Left lobe of liver (tissue), 2 donors: Measurements from ENCODE around the gene PCSK6. TPM values are rescaled to one million over a fixed set of nuclear protein-coding genes. Genes with fewer than 3 reads are reported as not detected.
A peak's percentile ranks its signal among the peaks of the same experiment; 100 is the strongest.

Source experiments
- ATAC-seq: fragments of 200-7000 bp; cut with Tn5 transposase; one replicate; pipeline ENCODE4 v1.9.1; 2020; ENCODE audit warnings: mild to moderate bottlenecking, moderate library complexity
- DNase-seq: peaks from one replicate; pipeline ENCODE4 v3.0.0-alpha.2; 2020; ENCODE audit warnings: low spot score
- total RNA-seq: library from RNA; stranded (reverse); gene quantifications from one replicate; pipeline ENCODE4 v1.2.1, GENCODE V29; 2021
- donor health status: DM: no; HTN: no; CAD: no; lungs with moderate emphysema.
- donor health status: DM: no; HTN: yes; CAD: no.

Gene PCSK6
- total RNA-seq, 1 donor from 2014 or later, result 180 TPM

DNA sequence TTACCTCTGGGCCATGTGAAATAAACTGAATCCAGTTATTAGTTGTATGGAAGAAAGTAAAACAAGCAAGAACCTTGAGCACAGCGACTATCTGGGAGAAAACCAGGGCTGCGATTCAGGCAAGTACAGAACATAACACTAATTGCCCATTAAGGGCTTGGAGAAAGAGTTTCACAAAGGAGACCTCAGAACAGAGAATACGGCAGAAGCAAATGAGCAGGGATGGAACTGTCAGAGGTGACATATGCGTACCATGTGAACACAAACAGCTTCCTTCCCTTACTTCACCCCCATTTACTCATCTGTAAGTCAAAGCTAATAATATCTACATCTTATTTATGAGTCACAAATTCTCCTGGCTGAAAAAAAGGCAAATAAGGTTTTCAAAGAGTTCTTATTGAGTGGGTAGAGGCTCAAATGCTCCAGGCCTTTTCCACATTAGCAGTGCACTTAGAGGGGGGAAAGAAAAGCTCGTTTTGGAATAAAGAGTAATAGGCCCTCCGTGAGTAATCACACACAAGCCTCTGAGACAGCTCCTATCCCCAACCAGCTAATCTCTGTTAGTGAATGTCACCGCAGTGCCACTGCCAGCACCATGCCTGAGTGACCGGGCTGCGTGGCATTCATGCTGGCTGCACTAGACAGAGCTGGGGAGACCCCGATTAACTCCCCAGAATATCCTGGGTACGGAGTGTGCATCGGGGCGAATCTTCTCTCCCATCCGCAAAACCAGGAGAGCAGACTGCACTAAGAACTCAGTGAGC, 2.6 kb downstream of the PCSK6 start:
- peak; percentile 40 for DNase-seq
- no peak for ATAC-seq

GRCh38 chr15:101483462-101483861, 6.0 kb downstream of the PCSK6 start:
- DNase-seq (peak; percentile 38), ATAC-seq (no peak)

- DNase-seq (peak; percentile 44), ATAC-seq (peak; percentile 60)
Measured at GRCh38 chr15:101482526-101483371, 6.8 kb downstream of the PCSK6 start.

- peak; percentile 29 for DNase-seq
- ATAC-seq, result peak; percentile 3
Measured at GRCh38 chr15:101481917-101482525, 7.5 kb downstream of the PCSK6 start.

GRCh38 chr15:101481381-101481705, 8.2 kb downstream of the PCSK6 start:
- peak; percentile 41 for DNase-seq
- ATAC-seq, result no peak

DNA sequence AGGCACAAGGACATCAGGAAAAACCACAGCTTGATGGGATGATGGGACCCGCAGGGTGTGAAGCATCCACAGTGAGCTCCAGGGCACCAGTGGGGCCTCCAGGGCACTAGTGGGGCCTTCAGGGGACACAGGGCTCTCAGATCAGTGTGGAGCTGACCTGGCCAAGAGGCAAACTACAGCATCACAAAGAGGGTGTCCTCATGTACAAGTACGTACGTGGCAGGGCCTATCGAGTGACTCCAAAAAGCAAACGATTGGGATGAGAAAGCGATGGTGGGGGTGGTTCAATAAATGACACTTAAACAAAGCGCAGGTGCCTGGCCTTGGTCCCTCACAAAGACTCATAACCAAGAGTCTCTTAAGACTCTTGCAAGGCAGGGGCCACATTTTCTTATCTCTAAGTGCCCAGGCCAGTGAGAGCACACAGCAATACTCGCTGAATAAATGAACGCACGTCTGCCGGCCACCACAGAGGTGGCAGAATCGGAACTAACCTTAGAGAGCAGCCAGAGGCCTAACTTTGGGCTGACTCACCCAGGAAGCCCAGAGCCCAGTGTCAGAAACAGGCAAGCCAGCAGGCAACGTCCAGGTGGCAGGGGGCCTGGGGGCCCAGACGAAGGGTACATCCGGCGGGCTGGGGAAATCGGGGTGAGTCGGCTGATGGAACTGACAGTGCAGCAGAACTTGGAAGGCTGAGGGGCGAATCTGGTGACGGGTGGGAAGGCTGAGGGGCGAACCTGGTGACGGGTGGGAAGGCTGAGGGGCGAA, 8.7 kb downstream of the PCSK6 start:
- DNase-seq (peak; percentile 28), ATAC-seq (no peak)

- DNase-seq, result peak; percentile 31
- no peak for ATAC-seq
Measured at GRCh38 chr15:101479851-101480612, 9.5 kb downstream of the PCSK6 start.

GRCh38 chr15:101479342-101479845, 10.1 kb downstream of the PCSK6 start:
- ATAC-seq (no peak), DNase-seq (peak; percentile 33)

DNA sequence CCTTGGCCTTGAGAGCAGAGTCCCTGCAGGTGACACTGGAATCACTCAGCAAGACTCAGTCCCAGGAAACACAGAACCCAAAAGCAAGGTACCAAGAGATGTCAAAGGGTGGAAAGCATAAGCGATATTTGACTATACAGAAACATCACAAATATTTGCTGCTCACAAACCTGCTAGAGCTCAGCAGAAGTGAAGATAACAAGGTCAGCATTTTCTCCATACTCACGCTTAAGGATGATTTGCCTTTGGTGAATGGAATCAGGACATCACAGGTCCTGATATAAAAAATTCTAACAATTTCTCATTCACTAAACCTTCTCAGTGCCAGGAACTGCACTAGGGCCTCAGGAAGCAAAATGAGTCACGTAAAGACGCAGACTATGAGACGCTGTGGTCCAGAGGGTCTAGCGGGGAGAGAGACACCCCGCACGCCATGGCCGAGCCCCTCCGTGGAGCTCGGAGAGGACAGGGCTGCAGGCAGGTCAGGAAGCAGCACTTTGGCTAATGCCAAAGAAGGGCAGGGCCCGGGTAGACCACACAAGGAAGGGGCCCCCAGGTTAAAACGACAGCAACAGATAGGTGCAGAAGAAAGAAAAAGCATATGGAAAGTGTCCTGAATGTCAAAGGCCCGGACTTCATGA, 10.7 kb downstream of the PCSK6 start:
- ATAC-seq (no peak), DNase-seq (peak; percentile 22)

DNA sequence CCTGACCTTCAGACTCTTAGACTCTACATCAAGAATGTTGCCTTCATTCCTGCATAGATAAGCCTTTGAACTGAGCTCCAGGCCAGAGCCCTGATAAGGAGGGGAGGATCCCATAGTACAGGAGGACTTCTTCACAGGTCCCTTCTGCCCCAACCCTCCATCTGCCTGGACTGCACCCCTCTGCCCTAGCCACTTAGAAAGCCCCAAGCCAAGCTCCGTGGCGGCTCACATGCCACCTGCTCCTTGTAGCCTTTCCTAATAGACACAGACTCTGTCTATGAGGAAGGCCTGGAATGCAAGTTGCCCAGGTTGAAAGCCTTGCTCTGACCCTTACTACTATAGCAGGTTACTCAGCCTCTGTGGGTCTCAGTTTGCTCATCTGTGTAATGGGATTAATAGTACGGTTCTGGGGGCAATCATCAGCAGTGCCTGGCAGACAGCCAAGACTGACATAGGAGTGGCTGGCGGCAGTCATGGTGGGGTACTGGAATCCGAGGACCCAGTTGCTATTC, 11.6 kb downstream of the PCSK6 start:
- ATAC-seq, result no peak
- DNase-seq, result peak; percentile 39

DNA sequence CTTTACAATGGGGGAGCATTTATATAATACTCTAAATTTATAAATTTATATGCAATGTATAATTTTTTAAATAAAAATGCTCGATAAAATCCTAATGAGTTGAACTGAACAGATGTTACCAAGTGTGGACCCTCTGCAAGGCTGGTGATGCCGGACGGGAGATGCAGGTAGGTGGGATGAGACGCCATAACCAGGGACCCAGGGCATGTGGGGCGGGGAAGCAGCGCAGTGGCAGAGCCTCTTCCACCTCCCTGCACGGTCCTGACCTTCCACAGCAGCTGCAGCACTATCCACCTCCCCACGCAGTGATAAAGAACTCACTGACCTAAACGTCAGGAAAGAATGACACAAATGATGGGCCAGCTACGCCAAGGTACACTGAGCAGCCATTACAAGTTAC, 12.8 kb downstream of the PCSK6 start:
- no peak for ATAC-seq
- peak; percentile 19 for DNase-seq

DNA sequence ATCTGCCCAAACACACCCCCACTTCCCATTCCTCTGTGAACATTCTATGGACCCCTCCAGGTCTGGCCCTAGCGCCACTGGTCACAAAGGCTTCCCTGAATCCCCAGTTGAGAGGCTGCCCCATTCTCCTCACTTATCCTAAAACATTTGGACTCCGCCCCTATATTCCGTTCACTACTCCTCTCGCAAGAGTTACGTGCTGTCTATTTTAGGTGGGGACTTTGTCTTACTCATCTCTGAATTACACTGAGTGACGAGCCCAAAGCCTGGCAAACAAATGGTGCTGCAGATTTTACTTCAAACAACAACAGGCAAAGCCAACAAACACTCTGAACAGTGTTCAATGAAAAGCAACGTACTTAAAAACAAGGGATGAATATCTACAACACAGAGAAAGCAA, 14.5 kb downstream of the PCSK6 start:
- ATAC-seq (no peak), DNase-seq (no peak)

DNA sequence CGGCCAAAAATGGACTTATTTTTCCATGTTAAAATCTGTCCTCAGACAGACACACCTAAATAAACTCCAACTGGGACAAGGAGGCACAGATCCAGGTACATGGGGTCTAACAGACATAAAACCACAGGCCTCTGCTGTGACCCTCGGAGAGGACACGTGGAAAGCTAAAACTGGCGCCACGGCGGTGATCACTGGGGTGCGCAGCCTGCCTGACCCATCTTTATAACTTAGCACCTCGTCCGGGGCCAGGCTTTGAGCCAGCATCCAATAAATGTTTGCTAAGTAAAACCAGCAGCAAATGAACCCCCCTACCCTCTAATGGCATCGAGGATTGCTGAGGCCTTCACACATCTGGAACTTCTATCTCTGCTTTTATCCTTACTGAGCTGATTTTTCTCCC, 15.3 kb downstream of the PCSK6 start:
- DNase-seq, result peak; percentile 32
- no peak for ATAC-seq

GRCh38 chr15:101472033-101472432, 17.5 kb downstream of the PCSK6 start:
- ATAC-seq, result no peak
- DNase-seq, result peak; percentile 38

- DNase-seq, result peak; percentile 37
- peak; percentile 25 for ATAC-seq
Measured at GRCh38 chr15:101470548-101471239, 18.8 kb downstream of the PCSK6 start.

GRCh38 chr15:101469520-101470288, 19.8 kb downstream of the PCSK6 start:
- DNase-seq, result peak; percentile 49
- ATAC-seq, result peak; percentile 79

DNA sequence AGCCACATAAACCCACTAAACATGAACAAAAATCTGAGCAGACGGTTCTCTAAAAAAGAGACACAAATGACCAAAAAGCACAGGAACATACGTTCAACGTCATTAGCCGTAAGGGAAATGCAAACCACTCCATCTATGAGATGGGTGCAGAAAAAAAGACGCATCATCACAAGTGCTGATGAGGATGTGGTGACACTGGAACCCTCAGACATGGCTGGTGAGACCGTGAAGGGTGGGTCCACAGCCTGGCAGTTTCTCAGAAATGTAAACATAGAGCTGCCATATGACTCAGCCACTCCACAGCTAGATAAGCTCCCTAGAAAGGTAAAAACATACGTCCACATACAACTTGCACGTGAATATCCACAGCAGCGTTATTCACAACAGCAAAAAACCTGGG, 23.3 kb downstream of the PCSK6 start:
- ATAC-seq (no peak), DNase-seq (peak; percentile 31)
